Measurements from ENCODE around the gene SECISBP2.

The SECISBP2 gene

GRCh38 chr9:89352451-89352850, 34.2 kb downstream of the SECISBP2 start:
- Histone ChIP-seq H3K27me3 (replicated peaks; ENCODE audit: control insufficient read depth, insufficient read depth, low read length) (no peaks in the 10 kb centered on the region), H3K9ac (ENCODE audit: low read length) (no peak overlapping the region), H3K9me3 (ENCODE audit: control insufficient read depth, low read length) (no peaks in the 10 kb centered on the region), H3K4me1 (ENCODE audit: control insufficient read depth, insufficient read depth, low read length) (no peaks in the 10 kb centered on the region), H3K36me3 (ENCODE audit: control insufficient read depth, insufficient read depth, low read length, severe bottlenecking) (peaks cover 99% of the 10 kb centered on the region), H3K4me3 (ENCODE audit: low read length) (no peak overlapping the region)
- DNase-seq (ENCODE audit: low read depth) = no peak

- no peak for DNase-seq (ENCODE audit: low read depth)
- H3K4me3 ChIP-seq (ENCODE audit: low read length) = no peak overlapping the region
- no peaks in the 10 kb centered on the region for H3K9me3 ChIP-seq (ENCODE audit: control insufficient read depth, low read length)
- no peaks in the 10 kb centered on the region for H3K27me3 ChIP-seq (replicated peaks; ENCODE audit: control insufficient read depth, insufficient read depth, low read length)
- H3K4me1 ChIP-seq (ENCODE audit: control insufficient read depth, insufficient read depth, low read length) = no peaks in the 10 kb centered on the region
- no peak overlapping the region for H3K9ac ChIP-seq (ENCODE audit: low read length)
- H3K36me3 ChIP-seq (ENCODE audit: control insufficient read depth, insufficient read depth, low read length, severe bottlenecking) = peaks cover 97% of the 10 kb centered on the region
Observed at GRCh38 chr9:89352874-89353649, 34.8 kb downstream of the SECISBP2 start.

GRCh38 chr9:89353989-89354388, 35.7 kb downstream of the SECISBP2 start:
- DNase-seq (ENCODE audit: low read depth) = no peak
- H3K4me1 ChIP-seq (ENCODE audit: control insufficient read depth, insufficient read depth, low read length) = no peaks in the 10 kb centered on the region
- H3K36me3 ChIP-seq (ENCODE audit: control insufficient read depth, insufficient read depth, low read length, severe bottlenecking) = peaks cover 97% of the 10 kb centered on the region
- no peak overlapping the region for H3K4me3 ChIP-seq (ENCODE audit: low read length)
- H3K9ac ChIP-seq (ENCODE audit: low read length) = no peak overlapping the region
- no peaks in the 10 kb centered on the region for H3K9me3 ChIP-seq (ENCODE audit: control insufficient read depth, low read length)
- H3K27me3 ChIP-seq (replicated peaks; ENCODE audit: control insufficient read depth, insufficient read depth, low read length) = no peaks in the 10 kb centered on the region

DNA sequence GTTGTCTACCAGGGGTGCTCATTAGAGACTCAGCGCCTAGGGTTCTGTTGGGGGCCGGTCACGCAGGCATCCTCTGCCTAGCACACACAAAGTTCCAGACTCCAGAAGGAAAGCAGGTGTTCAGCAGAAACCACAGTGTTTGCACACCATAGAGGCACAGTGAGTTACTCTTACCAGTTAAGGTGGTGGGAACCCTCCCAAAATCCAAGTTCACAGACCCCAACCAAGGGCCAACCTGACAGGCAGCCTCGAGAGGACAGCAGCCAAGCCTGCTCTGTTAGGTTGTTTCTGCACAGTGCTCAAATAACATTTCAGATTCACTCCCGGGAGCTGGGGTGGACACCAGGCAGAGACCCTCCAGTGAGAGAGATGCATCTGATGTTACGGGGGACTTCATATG, 36.2 kb downstream of the SECISBP2 start:
- DNase-seq (ENCODE audit: low read depth) = no peak
- peaks cover 96% of the 10 kb centered on the region for H3K36me3 ChIP-seq (ENCODE audit: control insufficient read depth, insufficient read depth, low read length, severe bottlenecking)
- no peak overlapping the region for H3K9ac ChIP-seq (ENCODE audit: low read length)
- H3K27me3 ChIP-seq (replicated peaks; ENCODE audit: control insufficient read depth, insufficient read depth, low read length) = no peaks in the 10 kb centered on the region
- no peaks in the 10 kb centered on the region for H3K9me3 ChIP-seq (ENCODE audit: control insufficient read depth, low read length)
- no peak overlapping the region for H3K4me3 ChIP-seq (ENCODE audit: low read length)
- peaks cover under 1% of the 10 kb centered on the region for H3K4me1 ChIP-seq (ENCODE audit: control insufficient read depth, insufficient read depth, low read length)

GRCh38 chr9:89356782-89357181, 38.5 kb downstream of the SECISBP2 start:
- H3K36me3 ChIP-seq (ENCODE audit: control insufficient read depth, insufficient read depth, low read length, severe bottlenecking) = peaks cover 92% of the 10 kb centered on the region
- no peaks in the 10 kb centered on the region for H3K27me3 ChIP-seq (replicated peaks; ENCODE audit: control insufficient read depth, insufficient read depth, low read length)
- no peak overlapping the region for H3K9ac ChIP-seq (ENCODE audit: low read length)
- no peak for DNase-seq (ENCODE audit: low read depth)
- H3K4me3 ChIP-seq (ENCODE audit: low read length) = no peak overlapping the region
- peaks cover 6% of the 10 kb centered on the region for H3K4me1 ChIP-seq (ENCODE audit: control insufficient read depth, insufficient read depth, low read length)
- H3K9me3 ChIP-seq (ENCODE audit: control insufficient read depth, low read length) = no peaks in the 10 kb centered on the region

DNA sequence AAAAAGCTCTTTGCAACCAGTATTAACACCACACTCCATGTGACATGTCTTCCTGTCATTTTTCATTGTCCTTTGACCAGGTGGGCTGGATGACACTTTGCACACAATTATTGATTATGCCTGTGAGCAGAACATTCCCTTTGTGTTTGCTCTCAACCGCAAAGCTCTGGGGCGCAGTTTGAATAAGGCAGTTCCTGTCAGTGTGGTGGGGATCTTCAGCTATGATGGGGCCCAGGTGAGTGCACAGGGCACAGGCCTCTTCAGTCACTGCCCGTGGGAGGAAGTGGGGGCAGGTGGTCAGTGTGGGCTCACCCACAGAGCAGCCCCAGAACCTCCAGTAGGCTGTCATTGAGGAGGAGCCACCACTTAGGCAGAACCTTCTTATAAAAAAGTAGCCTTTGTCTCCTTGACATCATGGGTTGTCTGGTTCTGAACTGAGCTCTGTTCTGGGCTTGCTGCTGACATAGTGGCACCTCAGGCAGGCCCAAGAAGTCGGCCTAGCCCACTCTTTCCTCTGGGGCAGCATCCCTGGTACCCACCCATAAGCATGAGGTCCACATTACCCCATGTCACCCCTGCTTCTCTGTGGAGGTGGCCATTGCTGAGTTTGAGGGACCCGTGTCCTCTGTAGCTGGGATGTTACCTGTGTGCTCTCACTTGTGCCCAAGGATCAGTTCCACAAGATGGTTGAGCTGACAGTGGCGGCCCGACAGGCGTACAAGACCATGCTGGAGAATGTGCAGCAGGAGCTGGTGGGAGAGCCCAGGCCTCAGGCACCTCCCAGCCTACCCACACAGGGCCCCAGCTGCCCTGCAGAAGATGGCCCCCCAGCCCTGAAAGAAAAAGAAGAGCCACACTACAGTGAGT, 39.3 kb downstream of the SECISBP2 start:
- DNase-seq (ENCODE audit: low read depth) = no peak
- no peaks in the 10 kb centered on the region for H3K27me3 ChIP-seq (replicated peaks; ENCODE audit: control insufficient read depth, insufficient read depth, low read length)
- no peak overlapping the region for H3K9ac ChIP-seq (ENCODE audit: low read length)
- H3K9me3 ChIP-seq (ENCODE audit: control insufficient read depth, low read length) = no peaks in the 10 kb centered on the region
- H3K4me1 ChIP-seq (ENCODE audit: control insufficient read depth, insufficient read depth, low read length) = peaks cover 6% of the 10 kb centered on the region
- no peak overlapping the region for H3K4me3 ChIP-seq (ENCODE audit: low read length)
- peaks cover 92% of the 10 kb centered on the region for H3K36me3 ChIP-seq (ENCODE audit: control insufficient read depth, insufficient read depth, low read length, severe bottlenecking)

GRCh38 chr9:89358376-89358916, 40.1 kb downstream of the SECISBP2 start:
- no peaks in the 10 kb centered on the region for H3K27me3 ChIP-seq (replicated peaks; ENCODE audit: control insufficient read depth, insufficient read depth, low read length)
- no peak for DNase-seq (ENCODE audit: low read depth)
- H3K9me3 ChIP-seq (ENCODE audit: control insufficient read depth, low read length) = no peaks in the 10 kb centered on the region
- H3K9ac ChIP-seq (ENCODE audit: low read length) = no peak overlapping the region
- H3K4me1 ChIP-seq (ENCODE audit: control insufficient read depth, insufficient read depth, low read length) = peaks cover 6% of the 10 kb centered on the region
- peaks cover 87% of the 10 kb centered on the region for H3K36me3 ChIP-seq (ENCODE audit: control insufficient read depth, insufficient read depth, low read length, severe bottlenecking)
- no peak overlapping the region for H3K4me3 ChIP-seq (ENCODE audit: low read length)

DNA sequence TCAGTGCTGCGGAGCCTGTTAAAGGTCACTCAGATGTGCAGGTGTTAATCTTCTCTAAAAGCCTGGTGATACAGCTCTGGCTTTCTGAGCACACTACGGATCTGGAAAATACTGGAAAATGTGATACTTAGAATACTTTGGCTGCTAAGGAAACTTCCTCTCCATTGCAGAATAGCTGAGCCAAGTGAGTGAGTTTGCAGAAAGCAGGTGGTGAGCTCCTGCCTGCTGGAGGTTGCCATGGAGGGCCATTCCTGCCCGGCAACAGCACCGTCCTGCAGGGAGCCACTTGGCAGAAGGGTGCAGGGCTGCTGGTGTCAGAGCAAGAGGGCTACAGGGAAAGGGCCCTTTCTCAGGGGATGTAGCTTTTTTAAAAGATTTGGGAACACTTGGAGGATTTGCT, 40.7 kb downstream of the SECISBP2 start:
- no peaks in the 10 kb centered on the region for H3K9me3 ChIP-seq (ENCODE audit: control insufficient read depth, low read length)
- peaks cover 81% of the 10 kb centered on the region for H3K36me3 ChIP-seq (ENCODE audit: control insufficient read depth, insufficient read depth, low read length, severe bottlenecking)
- peaks cover 6% of the 10 kb centered on the region for H3K4me1 ChIP-seq (ENCODE audit: control insufficient read depth, insufficient read depth, low read length)
- H3K4me3 ChIP-seq (ENCODE audit: low read length) = no peak overlapping the region
- H3K9ac ChIP-seq (ENCODE audit: low read length) = no peak overlapping the region
- no peak for DNase-seq (ENCODE audit: low read depth)
- no peaks in the 10 kb centered on the region for H3K27me3 ChIP-seq (replicated peaks; ENCODE audit: control insufficient read depth, insufficient read depth, low read length)

DNA sequence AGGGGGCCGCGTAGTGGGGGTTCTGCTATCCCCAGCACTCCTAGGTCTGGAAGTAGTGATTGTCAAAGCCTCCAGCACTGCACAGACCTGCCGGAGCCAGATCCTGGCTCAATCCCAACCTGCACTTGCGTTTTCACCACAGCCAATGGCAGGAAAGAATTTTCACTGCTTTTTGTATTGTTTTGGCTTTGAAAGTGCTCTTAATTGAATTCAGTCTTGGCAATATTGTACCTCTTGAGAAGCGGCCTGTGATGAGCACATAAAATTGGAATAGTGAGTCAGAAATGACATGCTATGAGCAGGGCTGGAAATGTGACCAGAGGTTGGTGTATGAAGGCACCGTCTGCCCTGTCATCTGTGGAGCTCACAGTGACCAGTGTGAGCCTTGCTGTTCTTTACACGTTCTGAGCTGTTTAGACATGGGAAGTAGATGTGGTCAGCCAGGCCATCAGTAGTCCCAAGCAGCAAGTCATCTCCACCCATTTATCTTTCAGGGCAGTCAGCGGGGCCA, 41.5 kb downstream of the SECISBP2 start:
- Histone ChIP-seq H3K4me3 (ENCODE audit: low read length) (no peak overlapping the region), H3K27me3 (replicated peaks; ENCODE audit: control insufficient read depth, insufficient read depth, low read length) (no peaks in the 10 kb centered on the region), H3K9ac (ENCODE audit: low read length) (no peak overlapping the region), H3K4me1 (ENCODE audit: control insufficient read depth, insufficient read depth, low read length) (peaks cover 6% of the 10 kb centered on the region), H3K36me3 (ENCODE audit: control insufficient read depth, insufficient read depth, low read length, severe bottlenecking) (peaks cover 73% of the 10 kb centered on the region), H3K9me3 (ENCODE audit: control insufficient read depth, low read length) (no peaks in the 10 kb centered on the region)
- DNase-seq (ENCODE audit: low read depth) = no peak

GRCh38 chr9:89360465-89360864, 42.2 kb downstream of the SECISBP2 start:
- no peak for DNase-seq (ENCODE audit: low read depth)
- Histone ChIP-seq H3K4me1 (ENCODE audit: control insufficient read depth, insufficient read depth, low read length) (peaks cover 6% of the 10 kb centered on the region), H3K9ac (ENCODE audit: low read length) (no peak overlapping the region), H3K4me3 (ENCODE audit: low read length) (no peak overlapping the region), H3K27me3 (replicated peaks; ENCODE audit: control insufficient read depth, insufficient read depth, low read length) (no peaks in the 10 kb centered on the region), H3K9me3 (ENCODE audit: control insufficient read depth, low read length) (no peaks in the 10 kb centered on the region), H3K36me3 (ENCODE audit: control insufficient read depth, insufficient read depth, low read length, severe bottlenecking) (peaks cover 67% of the 10 kb centered on the region)

DNA sequence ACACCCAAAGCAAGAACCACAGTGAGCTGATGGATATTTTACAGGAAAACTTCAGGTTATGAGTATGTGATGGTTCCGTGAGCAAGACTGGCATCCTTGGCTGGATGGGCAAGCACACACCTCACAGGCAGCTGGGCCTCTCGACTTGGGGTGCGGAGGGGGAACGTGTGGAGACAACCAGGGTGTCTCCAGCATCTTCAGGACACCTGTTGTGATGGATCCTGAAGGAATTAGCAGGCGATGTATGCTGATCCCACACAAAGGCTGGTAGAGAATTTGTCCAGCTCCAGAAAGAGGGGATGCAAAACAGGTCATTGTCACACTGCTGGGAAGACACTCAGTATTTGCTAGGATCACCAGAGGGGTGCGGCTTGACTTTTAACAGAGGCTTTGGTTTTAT, 42.7 kb downstream of the SECISBP2 start:
- Histone ChIP-seq H3K9ac (ENCODE audit: low read length) (no peak overlapping the region), H3K36me3 (ENCODE audit: control insufficient read depth, insufficient read depth, low read length, severe bottlenecking) (peaks cover 61% of the 10 kb centered on the region), H3K4me3 (ENCODE audit: low read length) (no peak overlapping the region), H3K4me1 (ENCODE audit: control insufficient read depth, insufficient read depth, low read length) (peaks cover 6% of the 10 kb centered on the region), H3K27me3 (replicated peaks; ENCODE audit: control insufficient read depth, insufficient read depth, low read length) (no peaks in the 10 kb centered on the region), H3K9me3 (ENCODE audit: control insufficient read depth, low read length) (no peaks in the 10 kb centered on the region)
- no peak for DNase-seq (ENCODE audit: low read depth)
